ENCODE data around the gene P2RX2. TPM values are rescaled to one million over a fixed set of nuclear protein-coding genes. Genes with fewer than 3 reads are reported as not detected.

Gene P2RX2
- total RNA-seq, 1 donor from 2014 or later: not detected

DNA sequence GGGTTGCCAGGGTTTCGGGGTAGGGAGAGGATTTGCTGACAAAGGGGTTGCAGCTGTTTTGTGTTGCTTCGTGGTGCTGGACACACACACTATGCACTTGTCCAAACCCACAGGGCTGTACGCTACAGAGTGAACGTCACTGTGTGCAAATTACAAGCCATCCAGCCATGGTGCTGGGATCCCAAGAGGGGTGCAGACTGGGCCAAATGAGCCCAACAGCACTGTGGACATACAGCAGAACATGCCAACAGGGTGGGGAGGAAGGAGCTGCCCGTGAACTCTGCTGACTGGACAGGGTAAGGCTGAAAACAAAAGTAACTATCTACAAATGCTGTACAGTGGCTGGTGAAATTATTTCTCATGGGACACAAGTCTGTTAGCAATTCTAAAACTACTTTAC, 43.4 kb downstream of the P2RX2 start:
- no peak for DNase-seq (ENCODE audit: extremely low spot score, unreplicated experiment)
- TF ChIP-seq CTCF (IDR thresholded peaks at IDR 0.05): no peak
- Mint-ChIP-seq H3K36me3 (ENCODE audit: unreplicated experiment) (peaks cover 46% of the 10 kb centered on the region), H3K27ac (ENCODE audit: unreplicated experiment) (no peak overlapping the region), H3K9me3 (ENCODE audit: unreplicated experiment) (no peaks in the 10 kb centered on the region), H3K4me1 (ENCODE audit: unreplicated experiment) (no peaks in the 10 kb centered on the region), H3K4me3 (ENCODE audit: unreplicated experiment) (no peak overlapping the region), H3K27me3 (ENCODE audit: unreplicated experiment) (no peaks in the 10 kb centered on the region)

- Mint-ChIP-seq H3K4me1 (ENCODE audit: unreplicated experiment) (no peaks in the 10 kb centered on the region), H3K27me3 (ENCODE audit: unreplicated experiment) (no peaks in the 10 kb centered on the region), H3K4me3 (ENCODE audit: unreplicated experiment) (no peak overlapping the region), H3K36me3 (ENCODE audit: unreplicated experiment) (peaks cover 49% of the 10 kb centered on the region), H3K27ac (ENCODE audit: unreplicated experiment) (no peak overlapping the region), H3K9me3 (ENCODE audit: unreplicated experiment) (no peaks in the 10 kb centered on the region)
- DNase-seq (ENCODE audit: extremely low spot score, unreplicated experiment): no peak
- no peak for TF ChIP-seq CTCF (IDR thresholded peaks at IDR 0.05)
These were observed 44.6 kb downstream of the P2RX2 start for GRCh38 chr12:132662901-132663755.

DNA sequence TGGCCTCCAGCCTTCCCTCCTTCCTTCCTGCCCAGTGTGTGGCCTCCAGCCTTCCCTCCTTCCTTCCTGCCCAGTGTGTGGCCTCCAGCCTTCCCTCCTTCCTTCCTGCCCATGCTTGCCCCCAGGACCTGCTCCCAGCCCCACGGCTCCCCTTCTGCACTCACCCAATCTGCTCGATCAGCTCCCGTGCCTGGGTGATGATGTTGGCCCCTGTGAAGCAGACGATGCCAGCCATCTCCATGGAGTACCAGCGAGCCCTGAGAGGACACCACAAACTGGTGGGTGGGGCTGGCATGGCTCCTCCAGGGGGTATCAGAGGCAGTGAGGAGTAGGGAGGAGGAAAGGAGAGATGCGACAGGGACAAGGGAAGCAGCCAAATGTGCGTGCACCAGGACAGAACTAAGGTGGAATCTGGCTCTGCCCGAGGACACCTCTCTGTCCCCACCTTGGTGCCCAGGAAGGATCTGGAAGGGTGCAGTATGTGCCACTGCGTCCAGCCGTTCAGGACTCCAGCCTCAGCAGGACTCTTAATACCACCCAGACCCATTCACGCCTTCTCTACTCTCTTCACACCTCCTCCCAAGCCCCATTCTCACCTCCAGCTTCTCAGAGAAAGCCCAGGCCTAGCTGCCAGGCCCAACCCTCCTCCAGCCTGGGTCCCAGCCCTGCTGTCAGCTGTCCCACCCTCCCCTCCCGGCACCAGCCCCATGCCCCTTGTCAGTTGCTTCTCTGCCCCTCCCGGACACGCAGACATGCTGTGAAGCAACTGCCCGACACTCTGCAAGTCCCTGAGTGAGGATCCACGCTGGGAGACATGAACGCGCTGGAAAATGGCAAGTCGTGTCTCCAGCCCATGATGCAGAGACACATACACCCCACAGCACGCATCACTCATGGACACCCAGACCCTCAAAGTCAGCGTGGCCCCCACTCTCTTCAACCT, 45.9 kb downstream of the P2RX2 start:
- Mint-ChIP-seq H3K27me3 (ENCODE audit: unreplicated experiment) (no peaks in the 10 kb centered on the region), H3K9me3 (ENCODE audit: unreplicated experiment) (no peaks in the 10 kb centered on the region), H3K4me1 (ENCODE audit: unreplicated experiment) (no peaks in the 10 kb centered on the region), H3K4me3 (ENCODE audit: unreplicated experiment) (no peak overlapping the region), H3K36me3 (ENCODE audit: unreplicated experiment) (peaks cover 53% of the 10 kb centered on the region), H3K27ac (ENCODE audit: unreplicated experiment) (no peak overlapping the region)
- no peak for TF ChIP-seq CTCF (IDR thresholded peaks at IDR 0.05)
- DNase-seq (ENCODE audit: extremely low spot score, unreplicated experiment): no peak

DNA sequence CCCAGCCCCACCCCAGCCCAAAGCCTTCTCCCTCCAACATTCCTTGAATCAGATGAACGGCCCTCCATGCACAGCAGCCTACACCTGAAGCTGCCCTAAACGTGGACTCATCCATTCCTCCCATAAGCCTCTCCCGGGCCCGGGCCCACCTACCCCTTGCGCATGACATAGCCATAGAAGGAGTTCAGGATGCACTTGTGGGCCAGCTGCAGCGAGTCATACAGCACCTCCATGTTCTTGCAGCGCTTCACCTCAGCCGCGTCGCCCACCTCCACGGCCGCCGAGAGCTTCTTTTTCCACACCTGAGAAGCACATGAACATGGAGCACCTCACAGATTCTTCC, 46.5 kb downstream of the P2RX2 start:
- Mint-ChIP-seq H3K27ac (ENCODE audit: unreplicated experiment) (no peak overlapping the region), H3K4me1 (ENCODE audit: unreplicated experiment) (no peaks in the 10 kb centered on the region), H3K36me3 (ENCODE audit: unreplicated experiment) (peaks cover 52% of the 10 kb centered on the region), H3K4me3 (ENCODE audit: unreplicated experiment) (no peak overlapping the region), H3K27me3 (ENCODE audit: unreplicated experiment) (no peaks in the 10 kb centered on the region), H3K9me3 (ENCODE audit: unreplicated experiment) (no peaks in the 10 kb centered on the region)
- TF ChIP-seq CTCF (IDR thresholded peaks at IDR 0.05): no peak
- no peak for DNase-seq (ENCODE audit: extremely low spot score, unreplicated experiment)

DNA sequence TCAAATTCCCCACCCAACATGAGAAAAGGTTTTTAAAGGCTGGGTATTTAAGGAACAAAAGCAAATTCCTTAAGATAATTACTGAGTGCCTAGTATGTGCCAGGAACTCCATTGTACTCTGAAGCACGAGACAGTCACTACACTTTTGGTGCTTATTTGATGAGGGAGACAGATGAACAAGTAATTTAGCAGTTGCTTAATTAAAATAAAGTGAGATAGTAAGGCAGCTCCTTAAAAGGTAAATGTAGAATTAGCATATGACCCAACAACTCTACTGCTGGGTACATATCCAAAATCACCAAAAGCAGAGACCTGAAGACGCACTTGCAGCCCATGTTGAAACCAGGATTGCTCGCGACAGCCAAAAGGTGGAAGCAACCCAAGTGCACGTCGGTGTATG, 47.2 kb downstream of the P2RX2 start:
- Mint-ChIP-seq H3K9me3 (ENCODE audit: unreplicated experiment) (no peaks in the 10 kb centered on the region), H3K36me3 (ENCODE audit: unreplicated experiment) (peaks cover 51% of the 10 kb centered on the region), H3K27me3 (ENCODE audit: unreplicated experiment) (no peaks in the 10 kb centered on the region), H3K27ac (ENCODE audit: unreplicated experiment) (no peak overlapping the region), H3K4me3 (ENCODE audit: unreplicated experiment) (no peak overlapping the region), H3K4me1 (ENCODE audit: unreplicated experiment) (no peaks in the 10 kb centered on the region)
- no peak for TF ChIP-seq CTCF (IDR thresholded peaks at IDR 0.05)
- no peak for DNase-seq (ENCODE audit: extremely low spot score, unreplicated experiment)

Data from osteocyte (in vitro differentiated cells).